NCI-H2107 treated with DMSO at 0.1 percent for 48 hours (cell line): ENCODE results near the gene CIB4.

ENCODE experiments used
- DNase-seq: peaks from one replicate; lab custom pipeline; 2025; ENCODE audit not compliant: unreplicated experiment; lab: John Stamatoyannopoulos, UW

Gene CIB4

DNA sequence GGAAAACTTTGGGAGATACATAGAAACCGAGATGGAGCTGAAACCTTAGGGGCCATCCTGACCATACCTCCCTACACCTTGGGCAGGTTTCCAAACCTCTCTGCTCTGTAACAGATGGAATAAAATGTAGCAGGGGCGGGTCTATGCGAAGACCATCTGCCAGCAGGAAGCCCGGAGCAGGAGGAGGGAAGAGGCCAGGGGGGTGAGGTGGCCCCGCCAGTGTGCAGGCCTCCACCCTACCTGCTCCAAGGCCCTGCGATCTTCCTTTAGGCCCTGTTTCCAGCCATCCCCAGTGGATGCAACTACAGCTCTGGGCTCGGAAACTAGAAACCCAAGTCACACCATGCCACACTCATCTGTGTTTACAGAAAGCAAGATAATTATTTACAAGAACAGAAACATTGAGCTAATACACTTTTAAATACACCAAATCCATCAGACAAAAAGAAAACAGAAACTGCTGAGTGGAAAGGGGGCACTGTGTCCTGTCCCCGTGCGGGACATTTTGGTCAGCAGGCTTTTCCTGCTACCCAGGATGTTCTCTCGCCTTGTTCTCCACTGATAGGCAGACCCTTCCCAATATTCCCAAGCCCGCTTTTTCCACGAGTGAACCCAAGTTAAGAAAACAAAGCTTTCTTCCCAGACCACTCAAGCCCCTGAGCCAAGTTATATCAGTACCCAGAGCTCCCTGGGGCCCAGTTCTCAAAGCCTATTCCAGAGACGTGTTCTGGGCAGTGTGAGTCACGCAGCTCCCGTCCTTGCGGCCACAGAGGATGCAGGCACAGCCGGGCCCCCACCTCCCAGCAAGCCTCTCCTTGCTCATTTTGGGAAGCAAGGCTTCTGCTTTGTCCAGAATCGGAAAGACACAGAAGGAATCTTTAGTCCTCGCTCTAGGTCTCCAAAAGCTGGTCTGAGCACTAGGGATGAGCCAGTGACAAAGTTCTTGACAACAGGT lies 17.3 kb downstream of the CIB4 start:
- DNase-seq, result no peak

DNA sequence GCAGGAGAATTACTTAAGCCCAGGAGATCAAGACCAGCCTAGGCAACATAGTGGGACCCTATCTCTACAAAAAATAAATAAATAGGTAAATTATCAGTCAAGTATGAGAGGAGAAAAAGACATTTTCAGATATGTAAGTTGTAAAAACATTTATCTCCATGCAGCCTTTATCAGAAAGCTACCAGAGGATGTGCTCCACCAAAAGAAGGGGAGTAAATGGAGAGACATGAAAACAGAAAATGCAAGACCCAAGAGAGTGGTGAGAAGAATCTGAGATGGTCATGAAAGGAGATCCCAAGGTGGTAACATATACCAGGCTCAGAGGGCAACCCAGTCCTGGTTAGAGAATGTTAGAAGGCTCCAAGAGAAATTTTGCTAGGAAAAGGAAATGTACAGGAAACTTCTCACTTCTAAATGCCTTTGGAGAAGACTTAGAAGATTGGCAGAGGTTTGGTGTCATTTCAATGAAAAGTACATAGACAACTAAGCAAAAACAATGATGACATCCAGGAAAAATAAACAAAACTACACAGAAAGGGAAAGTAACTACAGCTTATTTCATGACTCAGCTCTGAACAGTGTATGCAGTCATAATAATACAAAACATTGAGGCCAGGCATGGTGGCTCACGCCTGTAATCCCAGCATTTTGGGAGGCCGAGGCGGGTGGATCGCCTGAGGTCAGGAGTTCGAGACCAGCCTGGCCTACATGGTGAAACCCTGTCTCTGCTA lies 19.5 kb downstream of the CIB4 start:
- no peak for DNase-seq

DNA sequence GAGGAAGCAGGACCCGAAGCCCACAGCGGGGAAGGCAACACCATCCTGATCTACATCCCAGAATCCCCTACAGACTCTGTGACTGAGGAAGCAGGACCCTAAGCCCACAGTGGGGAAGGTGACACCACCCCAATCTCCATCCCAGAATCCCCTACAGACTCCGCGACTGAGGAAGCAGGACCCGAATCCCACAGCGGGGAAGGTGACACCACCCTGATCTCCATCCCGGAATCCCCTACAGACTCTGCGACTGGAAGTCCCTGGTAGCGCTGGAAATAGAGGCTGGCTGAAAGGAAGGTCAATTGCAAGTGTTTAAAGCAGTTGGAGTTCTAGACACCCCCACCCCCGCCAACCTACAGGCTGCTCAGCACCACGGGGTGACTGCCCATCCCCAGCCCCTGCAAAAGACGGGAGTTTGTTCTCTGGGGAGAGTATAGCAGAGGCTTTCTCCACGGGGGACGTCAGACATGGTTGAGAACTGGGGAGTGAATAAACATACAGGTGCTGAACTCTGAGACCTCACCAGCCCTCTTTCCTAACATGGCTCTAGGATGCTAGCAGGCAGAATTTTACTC lies 21.0 kb downstream of the CIB4 start:
- DNase-seq, result no peak

DNA sequence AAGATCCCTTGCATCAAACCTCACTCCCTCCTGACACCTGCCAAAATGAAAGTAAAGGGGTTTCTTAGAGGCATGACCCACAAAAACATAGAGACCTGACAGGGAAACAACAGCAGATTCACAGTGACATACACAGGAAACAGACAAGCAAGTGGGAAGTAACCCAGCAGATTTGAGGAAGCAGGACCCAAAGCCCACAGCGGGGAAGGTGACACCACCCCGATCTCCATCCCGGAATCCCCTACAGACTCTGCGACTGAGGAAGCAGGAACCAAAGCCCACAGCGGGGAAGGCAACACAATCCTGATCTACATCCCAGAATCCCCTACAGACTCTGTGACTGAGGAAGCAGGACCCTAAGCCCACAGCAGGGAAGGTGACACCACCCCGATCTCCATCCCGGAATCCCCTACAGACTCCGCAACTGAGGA lies 21.6 kb downstream of the CIB4 start:
- no peak for DNase-seq

DNA sequence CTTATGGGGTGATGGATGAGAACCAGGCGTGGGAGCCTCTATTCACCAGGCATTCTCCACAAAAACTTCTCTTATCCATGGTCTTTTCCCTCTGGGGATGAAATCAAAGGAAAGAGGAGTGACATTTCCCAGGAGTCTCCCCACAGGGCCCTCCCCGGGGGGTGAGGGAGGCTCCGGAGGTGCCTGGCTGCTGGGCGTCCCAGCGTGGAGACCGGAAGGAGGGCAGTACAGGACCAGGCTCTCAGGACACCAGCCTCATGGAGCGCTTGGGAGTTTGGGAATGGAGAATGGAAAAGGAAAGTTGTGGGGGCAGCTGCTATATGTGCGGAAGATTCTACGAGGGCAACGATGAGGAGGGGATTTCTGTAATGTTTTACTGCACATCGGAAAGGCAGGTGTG lies 22.1 kb downstream of the CIB4 start:
- DNase-seq, result no peak

DNA sequence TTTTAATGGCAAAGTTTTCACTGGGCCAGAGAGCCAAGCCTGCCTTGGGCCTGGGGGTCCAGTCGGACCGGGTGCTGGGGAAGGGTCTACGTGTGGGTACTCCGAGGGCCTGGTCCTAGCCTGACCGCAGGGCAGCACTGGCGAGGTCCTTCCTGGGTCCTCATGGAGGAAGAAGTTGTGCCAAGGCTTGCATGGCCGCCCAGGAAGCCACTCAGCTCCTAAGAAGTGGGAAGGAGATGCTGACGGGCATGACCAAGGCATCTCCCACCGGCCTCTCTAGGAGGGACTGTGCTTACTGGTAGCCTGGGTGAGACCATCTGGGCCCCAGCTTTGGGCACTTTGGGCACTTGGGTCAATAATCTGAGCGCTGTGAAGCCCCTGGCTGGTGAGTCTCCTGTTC lies 22.6 kb downstream of the CIB4 start:
- no peak for DNase-seq

DNA sequence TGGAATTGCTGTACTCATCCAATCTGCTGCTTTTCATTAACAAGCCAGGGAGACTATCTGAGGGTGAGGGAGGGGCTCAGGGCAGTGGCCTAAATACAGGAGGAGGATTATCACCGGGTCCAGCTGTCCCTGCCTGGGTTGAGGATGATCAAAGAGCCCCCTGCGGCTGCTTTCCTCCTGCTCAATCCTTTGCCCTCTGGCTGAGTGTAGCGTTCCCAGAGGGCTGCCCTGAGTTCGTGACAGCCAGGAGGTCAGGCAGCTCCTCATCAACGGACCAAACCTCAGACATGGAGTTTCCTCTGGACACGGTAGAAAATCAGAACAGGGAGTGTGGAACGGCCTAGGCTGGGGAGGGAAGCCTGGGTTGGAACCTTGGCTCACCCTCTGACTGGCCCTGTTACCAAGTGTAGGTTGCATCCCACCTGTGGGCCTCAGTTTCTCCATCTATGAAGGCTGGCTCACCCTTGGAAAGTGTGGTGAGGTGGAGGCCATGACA lies 23.5 kb downstream of the CIB4 start:
- no peak for DNase-seq

DNA sequence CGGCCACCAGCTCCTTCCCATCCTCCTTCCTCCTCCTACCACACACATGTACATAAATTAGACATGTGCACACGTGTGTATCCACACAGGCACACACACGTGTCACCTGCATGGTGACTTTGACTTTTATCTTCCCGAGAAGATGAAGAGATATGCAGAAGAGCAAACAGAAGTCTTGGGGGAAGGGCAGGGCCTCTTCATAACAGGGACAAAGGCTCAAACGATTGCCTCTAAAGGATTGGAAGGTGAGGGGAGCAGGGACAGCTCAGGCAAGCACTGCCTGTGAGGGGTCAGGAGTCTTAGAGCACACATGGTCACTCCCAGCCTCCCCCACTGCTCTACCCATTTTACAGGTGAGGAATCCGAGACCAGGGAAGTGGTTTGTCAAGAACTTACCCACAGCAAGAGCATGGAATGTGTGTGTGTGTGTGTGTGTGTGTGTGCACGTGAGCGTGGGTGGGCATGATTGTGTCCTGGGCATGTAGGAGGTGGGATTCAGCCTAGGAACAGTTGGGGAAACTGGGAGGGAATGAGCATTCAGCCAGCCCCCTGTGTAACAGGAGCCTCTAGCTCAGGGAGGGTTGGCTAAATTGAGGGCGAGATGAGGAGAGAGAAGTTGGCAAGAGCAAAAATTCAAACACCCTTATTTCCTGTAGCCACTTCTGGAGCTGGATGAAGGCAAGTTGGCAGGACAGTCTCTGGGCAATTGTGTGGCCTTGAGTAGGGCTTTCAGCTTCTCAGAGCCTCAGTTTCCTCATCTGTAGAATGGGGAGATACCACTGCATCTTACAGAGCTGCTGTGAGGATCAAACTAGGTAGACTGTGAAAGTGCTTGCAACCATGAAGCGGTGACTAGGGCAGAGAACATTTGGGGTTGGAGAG lies 24.2 kb downstream of the CIB4 start:
- DNase-seq, result no peak

DNA sequence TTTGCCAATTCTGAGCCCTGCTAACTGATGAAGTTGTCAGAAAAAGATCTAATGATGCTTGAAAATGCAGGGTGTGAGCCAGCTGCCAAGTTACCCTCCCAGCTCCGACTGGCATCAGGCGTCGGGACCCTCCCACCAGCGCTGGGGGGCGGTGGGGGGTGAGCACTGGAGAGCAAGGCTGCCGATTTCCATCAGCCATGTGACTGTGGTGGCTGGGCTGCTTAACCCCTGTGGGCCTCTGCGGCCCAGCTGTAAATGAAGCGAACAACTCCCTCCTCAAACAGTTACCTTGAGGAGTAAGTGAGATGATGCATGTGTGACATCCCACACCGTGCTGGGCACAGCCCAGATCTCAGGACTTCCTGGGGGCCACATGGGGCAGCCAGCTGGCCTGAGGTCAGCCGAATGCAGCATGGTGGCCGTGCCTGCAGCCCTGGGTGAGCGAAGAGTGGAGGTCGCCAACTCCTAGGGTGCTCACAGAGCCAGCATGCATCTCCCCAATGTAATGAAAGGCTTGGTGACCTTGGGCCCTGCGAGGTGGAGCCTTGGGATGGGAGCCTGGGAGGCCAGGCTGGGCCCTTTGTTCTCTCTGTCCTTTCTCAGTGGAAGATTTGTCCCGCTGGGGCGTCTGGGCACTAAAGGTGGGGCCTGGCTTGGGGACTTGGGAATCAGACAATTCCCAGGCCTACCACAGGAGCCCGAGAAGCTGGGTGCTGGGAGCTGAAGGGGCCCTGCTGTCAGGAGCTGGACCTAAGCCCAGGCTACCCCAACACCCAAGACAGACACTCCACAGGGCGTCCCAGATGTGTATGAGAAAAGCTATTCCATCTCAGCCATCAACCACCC lies 25.1 kb downstream of the CIB4 start:
- no peak for DNase-seq

DNA sequence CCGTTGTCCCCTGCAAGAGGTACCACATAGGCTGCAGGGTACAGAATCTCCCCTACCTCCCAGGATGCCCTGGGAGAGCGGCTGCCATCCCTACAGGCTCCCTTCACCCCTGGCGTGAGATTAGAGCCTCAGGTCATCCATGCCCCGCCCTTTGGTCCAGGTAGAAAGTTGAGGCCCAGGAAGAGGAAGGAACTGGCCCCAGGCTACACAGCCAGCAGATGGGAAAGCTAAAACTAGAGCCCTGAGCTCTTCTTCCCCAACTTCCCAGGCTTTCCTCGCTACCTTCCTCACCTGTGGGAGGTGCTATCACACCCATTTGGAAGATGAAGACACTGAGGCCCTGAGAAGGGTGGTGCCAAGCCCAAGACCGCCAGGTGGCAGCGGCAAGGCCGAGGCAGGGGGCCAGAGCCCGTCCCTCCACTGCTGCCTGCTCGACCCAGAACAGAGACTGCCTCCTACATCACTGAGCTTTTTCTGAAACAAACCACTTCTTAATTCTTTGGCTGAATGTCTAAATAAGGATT lies 25.8 kb downstream of the CIB4 start:
- DNase-seq, result no peak

DNA sequence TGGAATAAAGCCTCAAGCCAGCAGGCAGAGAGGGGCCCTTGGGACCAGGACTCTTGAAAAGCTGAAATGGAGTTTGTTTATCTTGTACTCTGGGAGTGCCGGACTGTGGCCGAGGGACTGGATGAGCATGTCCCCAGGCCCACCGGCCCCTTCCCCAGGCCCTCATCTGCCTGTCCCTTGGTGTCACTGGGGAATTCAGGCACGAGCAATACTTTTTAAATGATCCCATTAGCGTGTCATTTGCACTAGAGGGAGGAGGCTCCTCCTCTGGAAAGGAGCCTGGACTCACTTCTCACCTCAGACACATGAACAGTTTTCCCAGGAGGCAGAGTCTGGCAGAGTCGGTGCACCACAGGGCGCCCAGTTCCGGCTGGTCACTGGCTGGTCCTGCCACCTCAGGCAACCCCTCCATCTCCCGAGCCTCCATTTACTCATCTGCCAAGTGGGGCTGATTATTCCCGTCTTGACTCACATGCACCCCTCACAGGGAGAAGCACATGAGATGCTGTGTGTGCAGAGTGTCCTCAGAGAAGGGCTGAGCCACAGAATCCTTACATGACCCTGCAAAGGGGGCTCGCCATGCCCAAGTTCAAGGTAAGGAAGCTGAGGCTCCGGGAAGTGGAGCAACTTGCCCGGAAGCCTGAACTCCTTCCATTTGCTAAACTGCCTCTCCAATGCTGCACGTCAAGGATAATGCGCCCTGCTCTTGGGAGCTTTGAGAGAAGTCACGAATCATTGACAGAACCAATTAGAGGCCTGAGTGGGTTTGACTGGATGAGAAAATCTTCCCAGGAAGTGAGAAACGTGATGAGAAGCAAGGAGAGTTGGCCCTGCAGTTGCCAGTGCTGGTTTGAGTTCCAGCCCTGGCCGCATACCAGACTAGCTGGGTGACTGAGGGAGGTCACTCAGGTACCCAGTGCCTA lies 26.7 kb downstream of the CIB4 start:
- DNase-seq, result peak; percentile 50

DNA sequence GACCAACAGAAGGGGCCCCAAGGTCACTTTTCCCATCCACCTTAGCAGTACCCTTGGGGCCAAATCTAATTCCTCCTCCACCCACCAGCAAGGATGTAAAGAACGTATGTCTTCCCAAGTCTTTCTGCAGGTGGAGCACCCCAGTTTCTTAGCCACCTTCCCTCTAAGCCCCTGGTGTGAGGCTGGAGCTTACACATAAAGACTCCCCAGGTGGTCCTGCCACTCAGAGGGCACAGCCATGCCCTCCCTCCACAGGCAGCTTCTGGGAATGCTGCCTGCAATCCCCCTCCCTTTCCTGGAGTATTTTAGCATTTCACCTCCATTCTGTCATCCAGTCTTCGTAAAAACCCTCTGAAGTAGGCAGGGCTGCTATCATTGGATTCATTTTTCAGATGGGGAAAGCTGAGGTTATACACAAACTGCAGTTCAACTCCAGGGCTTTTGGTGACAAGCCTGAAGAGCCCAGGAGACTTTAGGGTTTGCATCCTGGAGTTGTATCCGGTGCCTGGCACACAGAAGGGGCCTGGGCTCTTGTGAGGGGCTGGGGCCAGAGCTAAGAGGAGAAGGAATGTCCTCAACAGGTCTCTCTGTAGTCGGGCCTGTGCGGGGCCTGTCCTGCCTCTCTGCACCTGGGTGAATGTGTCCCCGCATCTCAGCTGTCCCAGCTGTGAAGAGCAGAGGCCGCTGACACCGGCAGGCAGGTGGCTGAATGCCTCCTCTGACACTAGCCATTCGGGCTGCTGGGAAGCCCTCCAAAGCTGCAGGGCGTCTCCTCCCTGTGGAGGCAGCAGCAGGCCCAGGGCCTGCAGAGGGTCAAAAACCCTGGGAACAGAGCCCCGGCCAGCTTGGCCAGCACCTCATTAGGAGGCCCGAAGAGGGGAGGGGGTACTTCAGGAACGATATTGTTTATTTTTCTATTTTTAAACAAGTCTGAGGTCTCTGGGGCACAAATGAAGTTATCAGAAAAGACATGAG lies 27.6 kb downstream of the CIB4 start:
- no peak for DNase-seq

DNA sequence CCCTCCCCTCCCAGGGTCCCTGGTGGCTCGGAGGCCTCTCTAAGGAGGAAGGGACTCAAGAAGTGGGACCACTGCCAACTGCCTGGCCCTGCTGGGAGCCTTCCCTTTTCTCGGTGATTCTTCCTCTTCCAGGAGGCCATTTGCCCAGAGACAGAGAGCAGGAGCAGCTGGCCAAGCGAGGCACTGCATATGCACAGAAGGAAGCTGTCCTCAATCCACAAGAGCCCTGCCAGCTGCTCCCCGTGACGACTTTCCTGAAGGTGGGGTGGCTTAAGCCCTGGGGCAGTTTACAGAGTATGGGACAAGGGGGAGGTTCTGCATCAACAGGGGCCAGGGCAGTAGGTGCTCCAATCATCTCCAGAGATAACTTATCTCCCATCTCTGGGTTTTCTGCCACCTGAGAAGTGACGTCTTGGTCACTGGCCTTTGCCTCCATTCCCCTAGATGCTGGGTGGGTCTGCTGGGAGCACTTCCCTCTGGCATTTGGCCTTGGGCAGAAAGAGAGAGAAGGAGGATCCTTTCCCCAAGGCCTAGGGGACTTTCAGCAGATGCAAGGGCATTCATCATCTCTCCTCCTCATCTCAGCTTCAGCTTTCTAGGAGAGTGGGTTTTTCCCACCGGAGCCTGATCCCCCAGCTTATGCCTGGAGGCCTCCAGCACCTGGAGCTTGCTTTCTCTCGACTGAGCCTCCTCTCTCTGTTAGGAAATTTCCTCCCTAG lies 28.5 kb downstream of the CIB4 start:
- no peak for DNase-seq

DNA sequence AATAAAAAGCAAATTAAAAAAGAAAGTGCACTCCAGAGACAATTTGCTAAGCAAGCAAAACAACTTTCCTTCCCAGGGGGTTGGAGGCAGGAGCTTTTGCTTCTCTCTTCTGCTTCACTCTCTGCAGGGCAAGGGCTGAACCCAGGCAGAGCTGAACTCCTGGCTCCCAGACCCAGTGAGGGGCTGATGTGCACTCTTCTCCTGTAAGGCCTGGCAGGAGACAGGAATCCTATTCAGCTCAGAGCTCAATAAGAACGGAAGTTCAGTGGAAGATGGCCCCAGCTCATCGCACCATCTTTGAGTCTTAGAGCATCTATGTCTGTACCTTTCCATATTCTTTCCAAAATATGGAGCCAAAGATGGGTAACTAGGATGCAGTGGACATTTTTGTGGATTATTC lies 29.1 kb downstream of the CIB4 start:
- DNase-seq, result no peak

DNA sequence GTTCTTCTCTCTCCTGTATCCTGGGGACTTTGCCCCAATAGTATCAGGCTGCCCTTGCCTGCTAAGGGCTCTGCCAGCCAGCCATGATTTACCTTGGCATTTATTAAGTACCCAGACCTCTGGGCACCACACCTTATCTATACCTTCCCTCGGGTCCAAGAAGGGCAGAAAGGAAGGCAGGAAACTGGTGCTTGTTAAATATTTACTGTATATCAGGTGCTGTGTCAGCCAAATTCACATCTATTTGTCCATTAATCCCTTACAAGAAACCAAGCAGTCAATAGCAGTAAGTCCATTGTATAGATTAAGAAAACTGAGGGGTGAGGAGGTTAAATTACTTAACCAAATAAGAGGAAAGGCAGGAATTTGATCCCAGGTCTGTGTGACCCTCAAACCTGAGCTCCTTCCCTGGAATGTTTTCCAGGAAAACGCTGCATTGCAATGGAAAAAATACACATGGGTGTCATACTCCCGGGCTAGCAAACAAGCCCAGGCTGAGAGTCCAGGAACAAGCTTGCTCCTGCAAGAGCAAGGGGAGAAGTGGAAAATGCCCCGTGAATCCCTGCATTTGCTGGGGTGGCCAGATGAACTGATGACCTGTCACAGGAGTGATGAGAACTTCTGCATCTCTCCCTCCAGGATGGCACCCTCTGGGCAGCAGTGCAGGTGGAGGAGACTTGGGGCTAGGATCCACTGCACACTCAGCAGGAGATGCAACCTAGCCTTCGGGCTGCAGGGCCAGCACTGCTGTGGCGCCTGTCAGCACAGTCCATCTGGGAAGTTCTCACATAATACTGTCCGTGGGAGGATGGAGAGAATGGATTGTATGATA lies 30.4 kb downstream of the CIB4 start:
- no peak for DNase-seq

DNA sequence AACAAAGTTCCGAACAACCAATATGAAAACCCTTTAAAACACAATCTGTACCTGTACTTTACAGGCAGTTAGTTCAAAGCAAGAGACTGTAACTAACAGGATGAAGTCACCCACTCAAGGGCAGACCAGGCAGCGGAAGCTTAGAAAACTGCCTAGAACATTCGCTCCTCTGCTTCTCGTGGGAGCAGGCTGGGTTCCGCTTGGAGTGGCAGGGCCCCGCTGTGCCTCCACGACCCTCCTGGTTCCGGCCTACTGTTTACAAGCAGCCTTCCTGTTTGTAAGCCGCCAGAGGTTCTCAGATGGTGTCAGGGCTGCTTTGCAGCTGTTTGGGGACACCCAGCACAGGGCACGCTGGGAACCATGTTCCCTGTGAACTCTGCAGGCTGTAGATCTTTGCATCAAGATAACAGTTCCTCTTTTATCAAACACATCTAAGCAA lies 31.3 kb downstream of the CIB4 start:
- peak; percentile 13 for DNase-seq
